ENCODE measurements around the gene SNX4.

SNX4 gene

DNA sequence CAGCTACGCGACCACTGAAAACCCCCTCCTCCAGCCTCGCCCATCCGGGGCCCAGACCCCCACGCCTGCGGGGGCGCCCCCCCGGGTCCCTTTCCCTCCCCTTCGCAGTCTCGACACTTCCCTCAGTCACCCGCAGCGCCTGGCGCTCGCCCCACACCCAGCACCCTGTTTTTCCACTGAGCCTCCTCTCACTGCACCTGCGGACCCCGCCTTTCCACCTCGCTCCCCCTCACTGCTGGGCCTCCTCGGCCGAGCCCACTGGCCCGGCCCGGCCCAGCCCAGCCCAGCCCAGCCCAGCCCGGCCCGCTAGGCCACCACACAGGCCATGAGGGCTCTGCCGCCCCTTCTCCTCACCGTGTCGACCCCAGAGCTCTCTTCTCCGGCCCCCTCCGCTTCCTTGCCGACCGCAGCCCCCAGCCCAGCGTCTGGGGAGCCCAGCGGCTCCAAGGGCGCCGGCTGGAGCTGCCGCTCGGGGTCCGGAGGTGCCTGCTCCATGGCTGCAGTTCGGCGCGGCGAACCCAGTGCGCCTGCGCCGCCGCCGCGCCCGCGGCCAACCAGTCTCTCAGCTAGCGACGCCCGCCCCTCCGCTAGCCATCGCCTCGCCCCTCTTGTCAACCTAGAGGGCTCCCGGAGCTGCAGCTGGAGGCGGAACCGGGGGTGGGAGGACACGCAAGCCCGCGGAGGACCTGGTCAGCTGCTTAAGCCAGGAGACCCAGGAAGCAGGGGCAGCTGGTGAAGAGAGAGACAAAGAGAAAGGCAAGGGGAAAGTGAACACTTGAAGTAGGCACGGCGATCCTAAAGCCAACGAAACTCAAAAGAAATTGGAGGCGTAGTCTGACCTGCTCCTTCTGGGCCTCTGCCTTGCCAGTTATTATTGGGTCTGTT lies at the start of gene SNX4:
Gene SNX4, minus strand, starts transcription at position 525 of the 885 bp plus-strand sequence. Its CDS starts 30 bp downstream, at position 495.
- Histone ChIP-seq H4K20me1 (ENCODE audit: insufficient read depth, low read length) (no peaks in the 10 kb centered on the region), H3K4me2 (ENCODE audit: insufficient read depth, low read length) (peak within 1 kb of the TSS; percentile 92), H3K9ac (ENCODE audit: low read depth, low read length) (peak within 1 kb of the TSS; percentile 92), H3K36me3 (ENCODE audit: insufficient read depth, low read length) (peaks cover 24% of the 10 kb centered on the region), H3K27ac (ENCODE audit: low read length) (peak within 1 kb of the TSS; percentile 79), H3K9me3 (ENCODE audit: insufficient read depth, low read length, severe bottlenecking) (no peaks in the 10 kb centered on the region), H3K79me2 (ENCODE audit: insufficient read depth, low read length) (peaks cover 55% of the 10 kb centered on the region), H3K4me1 (ENCODE audit: insufficient read depth, low read length) (peaks cover 24% of the 10 kb centered on the region), H3K4me3 (ENCODE audit: low read depth in 1 of 2, low read length in 2 of 2) (peak within 1 kb of the TSS; percentile 89 to 95), H3K27me3 (ENCODE audit: insufficient read depth, low read length, poor library complexity) (no peaks in the 10 kb centered on the region), H2AFZ (ENCODE audit: low read depth, low read length) (peak within 1 kb of the TSS; percentile 97)
- DNase-seq (peak; percentile 90), ATAC-seq (ENCODE audit: insufficient read depth, low read depth) (peak; percentile 97)
- no peak for TF ChIP-seq EZH2 (IDR thresholded peaks at IDR 0.05; ENCODE audit: borderline replicate concordance, low read depth, low read length, severe bottlenecking)
- TF ChIP-seq, protein P1, sequence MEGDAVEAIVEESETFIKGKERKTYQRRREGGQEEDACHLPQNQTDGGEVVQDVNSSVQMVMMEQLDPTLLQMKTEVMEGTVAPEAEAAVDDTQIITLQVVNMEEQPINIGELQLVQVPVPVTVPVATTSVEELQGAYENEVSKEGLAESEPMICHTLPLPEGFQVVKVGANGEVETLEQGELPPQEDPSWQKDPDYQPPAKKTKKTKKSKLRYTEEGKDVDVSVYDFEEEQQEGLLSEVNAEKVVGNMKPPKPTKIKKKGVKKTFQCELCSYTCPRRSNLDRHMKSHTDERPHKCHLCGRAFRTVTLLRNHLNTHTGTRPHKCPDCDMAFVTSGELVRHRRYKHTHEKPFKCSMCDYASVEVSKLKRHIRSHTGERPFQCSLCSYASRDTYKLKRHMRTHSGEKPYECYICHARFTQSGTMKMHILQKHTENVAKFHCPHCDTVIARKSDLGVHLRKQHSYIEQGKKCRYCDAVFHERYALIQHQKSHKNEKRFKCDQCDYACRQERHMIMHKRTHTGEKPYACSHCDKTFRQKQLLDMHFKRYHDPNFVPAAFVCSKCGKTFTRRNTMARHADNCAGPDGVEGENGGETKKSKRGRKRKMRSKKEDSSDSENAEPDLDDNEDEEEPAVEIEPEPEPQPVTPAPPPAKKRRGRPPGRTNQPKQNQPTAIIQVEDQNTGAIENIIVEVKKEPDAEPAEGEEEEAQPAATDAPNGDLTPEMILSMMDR (IDR thresholded peaks at IDR 0.05; ENCODE audit: borderline replicate concordance, extremely low read depth, low read length, poor library complexity, severe bottlenecking), result no peak

DNA sequence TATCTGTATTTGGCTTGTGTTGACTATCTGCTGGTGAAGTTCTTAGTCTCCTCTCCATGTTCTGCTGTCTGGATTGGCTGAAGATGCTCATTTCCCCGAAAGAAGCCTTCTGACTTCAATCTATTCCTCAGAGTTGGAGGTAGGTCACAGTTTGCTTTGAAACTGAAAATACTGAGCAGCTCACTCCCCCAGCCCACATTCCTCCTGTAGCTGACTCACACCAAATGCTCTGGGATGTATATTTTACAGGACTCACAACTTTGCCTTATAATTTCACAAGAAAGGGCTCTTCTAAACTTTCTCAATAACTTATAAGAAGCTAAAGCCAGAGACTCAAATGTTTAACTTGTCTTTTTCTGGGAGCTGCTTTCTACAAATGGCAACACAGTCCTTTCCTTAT lies 36.3 kb upstream of the SNX4 start:
- Histone ChIP-seq H3K79me2 (ENCODE audit: insufficient read depth, low read length) (no peaks in the 10 kb centered on the region), H2AFZ (ENCODE audit: low read depth, low read length) (no peak overlapping the region), H3K9me3 (ENCODE audit: insufficient read depth, low read length, severe bottlenecking) (no peaks in the 10 kb centered on the region), H3K4me1 (ENCODE audit: insufficient read depth, low read length) (no peaks in the 10 kb centered on the region), H3K27me3 (ENCODE audit: insufficient read depth, low read length, poor library complexity) (no peaks in the 10 kb centered on the region), H3K27ac (ENCODE audit: low read length) (no peak overlapping the region), H3K4me2 (ENCODE audit: insufficient read depth, low read length) (no peak overlapping the region), H3K4me3 (ENCODE audit: low read depth in 1 of 2, low read length in 2 of 2) (no peak overlapping the region), H3K9ac (ENCODE audit: low read depth, low read length) (no peak overlapping the region), H4K20me1 (ENCODE audit: insufficient read depth, low read length) (no peaks in the 10 kb centered on the region), H3K36me3 (ENCODE audit: insufficient read depth, low read length) (peaks cover 55% of the 10 kb centered on the region)
- DNase-seq (no peak), ATAC-seq (ENCODE audit: insufficient read depth, low read depth) (no peak)
- no peak for TF ChIP-seq EZH2 (IDR thresholded peaks at IDR 0.05; ENCODE audit: borderline replicate concordance, low read depth, low read length, severe bottlenecking)
- TF ChIP-seq, protein P1 (IDR thresholded peaks at IDR 0.05; ENCODE audit: borderline replicate concordance, extremely low read depth, low read length, poor library complexity, severe bottlenecking), result no peak

DNA sequence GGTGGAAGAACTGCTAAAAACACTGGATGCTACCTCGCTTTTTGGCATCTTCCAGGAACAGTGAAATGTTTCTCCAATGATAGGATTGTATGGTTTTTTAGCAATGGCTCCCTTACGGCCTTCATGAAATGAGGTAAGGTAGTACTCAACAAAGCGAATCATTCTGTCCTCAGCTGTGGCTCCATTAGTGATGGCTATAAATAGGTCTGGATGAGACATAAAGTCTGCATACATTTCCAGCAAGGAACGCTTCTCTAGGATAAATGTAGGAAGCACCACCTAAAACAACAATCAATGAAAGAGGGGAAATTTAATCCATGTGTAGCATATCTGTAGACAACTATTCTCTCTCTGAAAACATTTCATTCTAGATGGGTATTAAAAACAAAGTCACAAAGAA lies 32.4 kb upstream of the SNX4 start:
- H2AFZ ChIP-seq (ENCODE audit: low read depth, low read length), result no peak overlapping the region
- H3K4me2 ChIP-seq (ENCODE audit: insufficient read depth, low read length), result no peak overlapping the region
- DNase-seq (no peak), ATAC-seq (ENCODE audit: insufficient read depth, low read depth) (no peak)
- no peaks in the 10 kb centered on the region for H3K27me3 ChIP-seq (ENCODE audit: insufficient read depth, low read length, poor library complexity)
- no peak overlapping the region for H3K9ac ChIP-seq (ENCODE audit: low read depth, low read length)
- no peaks in the 10 kb centered on the region for H3K79me2 ChIP-seq (ENCODE audit: insufficient read depth, low read length)
- H4K20me1 ChIP-seq (ENCODE audit: insufficient read depth, low read length), result no peaks in the 10 kb centered on the region
- H3K9me3 ChIP-seq (ENCODE audit: insufficient read depth, low read length, severe bottlenecking), result no peaks in the 10 kb centered on the region
- TF ChIP-seq EZH2 (IDR thresholded peaks at IDR 0.05; ENCODE audit: borderline replicate concordance, low read depth, low read length, severe bottlenecking), result no peak
- TF ChIP-seq, protein P1 (IDR thresholded peaks at IDR 0.05; ENCODE audit: borderline replicate concordance, extremely low read depth, low read length, poor library complexity, severe bottlenecking), result no peak
- no peak overlapping the region for H3K4me3 ChIP-seq (ENCODE audit: low read depth in 1 of 2, low read length in 2 of 2)
- no peaks in the 10 kb centered on the region for H3K4me1 ChIP-seq (ENCODE audit: insufficient read depth, low read length)
- H3K27ac ChIP-seq (ENCODE audit: low read length), result no peak overlapping the region
- peaks cover 37% of the 10 kb centered on the region for H3K36me3 ChIP-seq (ENCODE audit: insufficient read depth, low read length)
